GM23338 (cell line): ENCODE measurements around the gene ZNF837.

ENCODE experiments used
- CREB1 ChIP-seq: fragments of 250-450 bp; sonication (Bioruptor Pico); IDR thresholded peaks from 2 replicates; pipeline ENCODE4 v1.5.0; 2020; ENCODE audit warnings: low read depth, mild to moderate bottlenecking, moderate library complexity
- ETS1 ChIP-seq: IDR thresholded peaks from 2 replicates; pipeline ENCODE4 v1.6.1; 2016; ENCODE audit warnings: antibody characterized with exemption
- EZH2 ChIP-seq: fragments of 200-600 bp; sonication (generic); IDR thresholded peaks from one replicate; pipeline ENCODE4 v1.8.0; 2017; ENCODE audit warnings: antibody characterized with exemption, mild to moderate bottlenecking, low read depth; ENCODE audit not compliant: unreplicated experiment
- EZH2phosphoT487 ChIP-seq: fragments of 200-600 bp; sonication (generic); IDR thresholded peaks from one replicate; pipeline ENCODE4 v1.8.1; 2018; ENCODE audit warnings: antibody characterized with exemption; ENCODE audit not compliant: unreplicated experiment
- JUNB ChIP-seq: IDR thresholded peaks from one replicate; pipeline ENCODE4 v1.6.1; 2016; ENCODE audit warnings: antibody characterized with exemption; ENCODE audit not compliant: unreplicated experiment
- POLR2AphosphoS5 ChIP-seq: IDR thresholded peaks from 2 replicates; pipeline ENCODE4 v1.6.1; 2016; ENCODE audit warnings: antibody characterized with exemption, low read depth
- STAT1 ChIP-seq: IDR thresholded peaks from one replicate; pipeline ENCODE4 v1.6.1; 2016; ENCODE audit warnings: antibody characterized with exemption; ENCODE audit not compliant: unreplicated experiment
- TF ChIP-seq, protein P1 (sequence below): IDR thresholded peaks from one replicate; pipeline ENCODE4 v1.6.1; 2018; ENCODE audit warnings: antibody characterized with exemption; ENCODE audit not compliant: unreplicated experiment
- TF ChIP-seq, protein P2 (sequence below), 2 experiments: fragments of 200-600 bp in 1 of 2; sonication (generic) in 1 of 2; conservative IDR thresholded peaks; 2 replicates each; pipeline versions ENCODE4 v1.5.1 to v1.6.1; 2016 to 2017; ENCODE audit warnings: antibody characterized with exemption in 2 of 2, low read depth in 2 of 2, mild to moderate bottlenecking in 2 of 2, moderate library complexity in 1 of 2
- TF ChIP-seq, protein P3 (sequence below): fragments of 250-450 bp; sonication (Bioruptor Pico); IDR thresholded peaks from 2 replicates; pipeline ENCODE4 v1.5.0; 2020; ENCODE audit warnings: mild to moderate bottlenecking, moderate library complexity

- TF ChIP-seq, protein P1, sequence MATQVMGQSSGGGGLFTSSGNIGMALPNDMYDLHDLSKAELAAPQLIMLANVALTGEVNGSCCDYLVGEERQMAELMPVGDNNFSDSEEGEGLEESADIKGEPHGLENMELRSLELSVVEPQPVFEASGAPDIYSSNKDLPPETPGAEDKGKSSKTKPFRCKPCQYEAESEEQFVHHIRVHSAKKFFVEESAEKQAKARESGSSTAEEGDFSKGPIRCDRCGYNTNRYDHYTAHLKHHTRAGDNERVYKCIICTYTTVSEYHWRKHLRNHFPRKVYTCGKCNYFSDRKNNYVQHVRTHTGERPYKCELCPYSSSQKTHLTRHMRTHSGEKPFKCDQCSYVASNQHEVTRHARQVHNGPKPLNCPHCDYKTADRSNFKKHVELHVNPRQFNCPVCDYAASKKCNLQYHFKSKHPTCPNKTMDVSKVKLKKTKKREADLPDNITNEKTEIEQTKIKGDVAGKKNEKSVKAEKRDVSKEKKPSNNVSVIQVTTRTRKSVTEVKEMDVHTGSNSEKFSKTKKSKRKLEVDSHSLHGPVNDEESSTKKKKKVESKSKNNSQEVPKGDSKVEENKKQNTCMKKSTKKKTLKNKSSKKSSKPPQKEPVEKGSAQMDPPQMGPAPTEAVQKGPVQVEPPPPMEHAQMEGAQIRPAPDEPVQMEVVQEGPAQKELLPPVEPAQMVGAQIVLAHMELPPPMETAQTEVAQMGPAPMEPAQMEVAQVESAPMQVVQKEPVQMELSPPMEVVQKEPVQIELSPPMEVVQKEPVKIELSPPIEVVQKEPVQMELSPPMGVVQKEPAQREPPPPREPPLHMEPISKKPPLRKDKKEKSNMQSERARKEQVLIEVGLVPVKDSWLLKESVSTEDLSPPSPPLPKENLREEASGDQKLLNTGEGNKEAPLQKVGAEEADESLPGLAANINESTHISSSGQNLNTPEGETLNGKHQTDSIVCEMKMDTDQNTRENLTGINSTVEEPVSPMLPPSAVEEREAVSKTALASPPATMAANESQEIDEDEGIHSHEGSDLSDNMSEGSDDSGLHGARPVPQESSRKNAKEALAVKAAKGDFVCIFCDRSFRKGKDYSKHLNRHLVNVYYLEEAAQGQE, result no peak
- TF ChIP-seq, protein P2, sequence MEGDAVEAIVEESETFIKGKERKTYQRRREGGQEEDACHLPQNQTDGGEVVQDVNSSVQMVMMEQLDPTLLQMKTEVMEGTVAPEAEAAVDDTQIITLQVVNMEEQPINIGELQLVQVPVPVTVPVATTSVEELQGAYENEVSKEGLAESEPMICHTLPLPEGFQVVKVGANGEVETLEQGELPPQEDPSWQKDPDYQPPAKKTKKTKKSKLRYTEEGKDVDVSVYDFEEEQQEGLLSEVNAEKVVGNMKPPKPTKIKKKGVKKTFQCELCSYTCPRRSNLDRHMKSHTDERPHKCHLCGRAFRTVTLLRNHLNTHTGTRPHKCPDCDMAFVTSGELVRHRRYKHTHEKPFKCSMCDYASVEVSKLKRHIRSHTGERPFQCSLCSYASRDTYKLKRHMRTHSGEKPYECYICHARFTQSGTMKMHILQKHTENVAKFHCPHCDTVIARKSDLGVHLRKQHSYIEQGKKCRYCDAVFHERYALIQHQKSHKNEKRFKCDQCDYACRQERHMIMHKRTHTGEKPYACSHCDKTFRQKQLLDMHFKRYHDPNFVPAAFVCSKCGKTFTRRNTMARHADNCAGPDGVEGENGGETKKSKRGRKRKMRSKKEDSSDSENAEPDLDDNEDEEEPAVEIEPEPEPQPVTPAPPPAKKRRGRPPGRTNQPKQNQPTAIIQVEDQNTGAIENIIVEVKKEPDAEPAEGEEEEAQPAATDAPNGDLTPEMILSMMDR (conservative IDR thresholded peaks at IDR 0.05; ENCODE audit: low read depth in 2 of 2), result no peak
- TF ChIP-seq EZH2phosphoT487 (no peak), POLR2AphosphoS5 (no peak), EZH2 (no peak), JUNB (no peak), CREB1 (CRISPR knock-in tag) (no peak), ETS1 (no peak), STAT1 (no peak)
- TF ChIP-seq, protein P3, sequence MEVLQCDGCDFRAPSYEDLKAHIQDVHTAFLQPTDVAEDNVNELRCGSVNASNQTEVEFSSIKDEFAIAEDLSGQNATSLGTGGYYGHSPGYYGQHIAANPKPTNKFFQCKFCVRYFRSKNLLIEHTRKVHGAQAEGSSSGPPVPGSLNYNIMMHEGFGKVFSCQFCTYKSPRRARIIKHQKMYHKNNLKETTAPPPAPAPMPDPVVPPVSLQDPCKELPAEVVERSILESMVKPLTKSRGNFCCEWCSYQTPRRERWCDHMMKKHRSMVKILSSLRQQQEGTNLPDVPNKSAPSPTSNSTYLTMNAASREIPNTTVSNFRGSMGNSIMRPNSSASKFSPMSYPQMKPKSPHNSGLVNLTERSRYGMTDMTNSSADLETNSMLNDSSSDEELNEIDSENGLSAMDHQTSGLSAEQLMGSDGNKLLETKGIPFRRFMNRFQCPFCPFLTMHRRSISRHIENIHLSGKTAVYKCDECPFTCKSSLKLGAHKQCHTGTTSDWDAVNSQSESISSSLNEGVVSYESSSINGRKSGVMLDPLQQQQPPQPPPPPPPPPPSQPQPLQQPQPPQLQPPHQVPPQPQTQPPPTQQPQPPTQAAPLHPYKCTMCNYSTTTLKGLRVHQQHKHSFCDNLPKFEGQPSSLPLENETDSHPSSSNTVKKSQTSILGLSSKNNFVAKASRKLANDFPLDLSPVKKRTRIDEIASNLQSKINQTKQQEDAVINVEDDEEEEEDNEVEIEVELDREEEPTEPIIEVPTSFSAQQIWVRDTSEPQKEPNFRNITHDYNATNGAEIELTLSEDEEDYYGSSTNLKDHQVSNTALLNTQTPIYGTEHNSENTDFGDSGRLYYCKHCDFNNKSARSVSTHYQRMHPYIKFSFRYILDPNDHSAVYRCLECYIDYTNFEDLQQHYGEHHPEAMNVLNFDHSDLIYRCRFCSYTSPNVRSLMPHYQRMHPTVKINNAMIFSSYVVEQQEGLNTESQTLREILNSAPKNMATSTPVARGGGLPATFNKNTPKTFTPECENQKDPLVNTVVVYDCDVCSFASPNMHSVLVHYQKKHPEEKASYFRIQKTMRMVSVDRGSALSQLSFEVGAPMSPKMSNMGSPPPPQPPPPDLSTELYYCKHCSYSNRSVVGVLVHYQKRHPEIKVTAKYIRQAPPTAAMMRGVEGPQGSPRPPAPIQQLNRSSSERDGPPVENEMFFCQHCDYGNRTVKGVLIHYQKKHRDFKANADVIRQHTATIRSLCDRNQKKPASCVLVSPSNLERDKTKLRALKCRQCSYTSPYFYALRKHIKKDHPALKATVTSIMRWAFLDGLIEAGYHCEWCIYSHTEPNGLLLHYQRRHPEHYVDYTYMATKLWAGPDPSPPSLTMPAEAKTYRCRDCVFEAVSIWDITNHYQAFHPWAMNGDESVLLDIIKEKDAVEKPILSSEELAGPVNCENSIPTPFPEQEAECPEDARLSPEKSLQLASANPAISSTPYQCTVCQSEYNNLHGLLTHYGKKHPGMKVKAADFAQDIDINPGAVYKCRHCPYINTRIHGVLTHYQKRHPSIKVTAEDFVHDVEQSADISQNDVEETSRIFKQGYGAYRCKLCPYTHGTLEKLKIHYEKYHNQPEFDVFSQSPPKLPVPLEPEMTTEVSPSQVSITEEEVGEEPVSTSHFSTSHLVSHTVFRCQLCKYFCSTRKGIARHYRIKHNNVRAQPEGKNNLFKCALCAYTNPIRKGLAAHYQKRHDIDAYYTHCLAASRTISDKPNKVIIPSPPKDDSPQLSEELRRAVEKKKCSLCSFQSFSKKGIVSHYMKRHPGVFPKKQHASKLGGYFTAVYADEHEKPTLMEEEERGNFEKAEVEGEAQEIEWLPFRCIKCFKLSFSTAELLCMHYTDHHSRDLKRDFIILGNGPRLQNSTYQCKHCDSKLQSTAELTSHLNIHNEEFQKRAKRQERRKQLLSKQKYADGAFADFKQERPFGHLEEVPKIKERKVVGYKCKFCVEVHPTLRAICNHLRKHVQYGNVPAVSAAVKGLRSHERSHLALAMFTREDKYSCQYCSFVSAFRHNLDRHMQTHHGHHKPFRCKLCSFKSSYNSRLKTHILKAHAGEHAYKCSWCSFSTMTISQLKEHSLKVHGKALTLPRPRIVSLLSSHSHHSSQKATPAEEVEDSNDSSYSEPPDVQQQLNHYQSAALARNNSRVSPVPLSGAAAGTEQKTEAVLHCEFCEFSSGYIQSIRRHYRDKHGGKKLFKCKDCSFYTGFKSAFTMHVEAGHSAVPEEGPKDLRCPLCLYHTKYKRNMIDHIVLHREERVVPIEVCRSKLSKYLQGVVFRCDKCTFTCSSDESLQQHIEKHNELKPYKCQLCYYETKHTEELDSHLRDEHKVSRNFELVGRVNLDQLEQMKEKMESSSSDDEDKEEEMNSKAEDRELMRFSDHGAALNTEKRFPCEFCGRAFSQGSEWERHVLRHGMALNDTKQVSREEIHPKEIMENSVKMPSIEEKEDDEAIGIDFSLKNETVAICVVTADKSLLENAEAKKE (CRISPR knock-in tag), result no peak
Observed at GRCh38 chr19:58392945-58393724, 12.3 kb upstream of the ZNF837 start.
